Measurements from ENCODE around the gene SPATA13.

- TF ChIP-seq EZH2 (IDR thresholded peaks at IDR 0.05; ENCODE audit: insufficient read depth, poor library complexity, severe bottlenecking), result no peak
- no peak for TF ChIP-seq EZH2phosphoT487 (IDR thresholded peaks at IDR 0.05; ENCODE audit: insufficient read depth, low read depth)
Observed at GRCh38 chr13:24192057-24192810, 31.7 kb downstream of the SPATA13 start.

All from GM23248 (cell line).